AG04450 (cell line): ENCODE measurements around the gene SHANK1. TPM values are rescaled to one million over a fixed set of nuclear protein-coding genes. Genes with fewer than 3 reads are reported as not detected.
"Not testable (repeated sequence)": the region's sequence is repeated elsewhere in the genome, so short reads cannot be mapped to it uniquely, and the experiment has no call there.

Experiments
- CTCF ChIA-PET: fragments of 300-600, 350-600 bp; formaldehyde crosslinking; extraction: SDS; loops from one replicate; lab custom pipeline; 2022; ENCODE audit warnings: antibody characterized with exemption, inconsistent platforms; lab: Charles Lee
- POLR2A ChIA-PET: fragments of 350-600 bp; formaldehyde crosslinking; extraction: SDS; loops from one replicate; lab custom pipeline; 2021; ENCODE audit warnings: antibody characterized with exemption, inconsistent platforms; lab: Yijun Ruan, JAX
- DNase-seq: peaks from one replicate; pipeline ENCODE4 v3.0.0-alpha.2; 2011; ENCODE audit warnings: low read depth, low spot score
- H3K27ac ChIP-seq: one replicate; pipeline ENCODE4 v1.5.1; 2012; ENCODE audit warnings: low read depth, low read length, control low read depth
- H3K27me3 ChIP-seq: one replicate; pipeline ENCODE4 v1.6.0; 2012; ENCODE audit warnings: low read length; ENCODE audit not compliant: control insufficient read depth, insufficient read depth
- H3K4me3 ChIP-seq: 2 replicates; pipeline ENCODE4 v1.5.1; 2011; ENCODE audit warnings: mild to moderate bottlenecking, low read depth, low read length, control low read depth
- H3K9me3 ChIP-seq: 2 replicates; pipeline ENCODE4 v1.5.1; 2012; ENCODE audit warnings: low read length; ENCODE audit not compliant: control insufficient read depth, insufficient read depth
- polyA minus RNA-seq: library from RNA; depleted of rRNA, polyadenylated mRNA; stranded (reverse); fragments of >200 nt; gene quantifications from 2 replicates; pipeline ENCODE4 v1.2.3, GENCODE V29; 2011; rRNA and poly(A)+ RNA removed
- polyA plus RNA-seq: library from polyadenylated mRNA; depleted of rRNA; stranded (reverse); fragments of >200 nt; gene quantifications from 2 replicates; pipeline ENCODE4 v1.2.3, GENCODE V29; 2011; rRNA removed
- TF ChIP-seq, protein P1 (sequence below): IDR thresholded peaks from 2 replicates; pipeline ENCODE4 v1.5.1; 2011; ENCODE audit warnings: low read depth, low read length, control low read depth, inconsistent platforms

Gene SHANK1
- polyA plus RNA-seq (2.4 and 3.5 TPM in 2 replicates), polyA minus RNA-seq (3.5 and 9.2 TPM in 2 replicates)

- Histone ChIP-seq H3K4me3 (peak within 1 kb of the TSS; percentile 63), H3K9me3 (no peaks in the 10 kb centered on the region), H3K27ac (no peak within 1 kb of the TSS), H3K27me3 (no peaks in the 10 kb centered on the region)
- CTCF ChIA-PET, result no interaction called here
- TF ChIP-seq, protein P1, sequence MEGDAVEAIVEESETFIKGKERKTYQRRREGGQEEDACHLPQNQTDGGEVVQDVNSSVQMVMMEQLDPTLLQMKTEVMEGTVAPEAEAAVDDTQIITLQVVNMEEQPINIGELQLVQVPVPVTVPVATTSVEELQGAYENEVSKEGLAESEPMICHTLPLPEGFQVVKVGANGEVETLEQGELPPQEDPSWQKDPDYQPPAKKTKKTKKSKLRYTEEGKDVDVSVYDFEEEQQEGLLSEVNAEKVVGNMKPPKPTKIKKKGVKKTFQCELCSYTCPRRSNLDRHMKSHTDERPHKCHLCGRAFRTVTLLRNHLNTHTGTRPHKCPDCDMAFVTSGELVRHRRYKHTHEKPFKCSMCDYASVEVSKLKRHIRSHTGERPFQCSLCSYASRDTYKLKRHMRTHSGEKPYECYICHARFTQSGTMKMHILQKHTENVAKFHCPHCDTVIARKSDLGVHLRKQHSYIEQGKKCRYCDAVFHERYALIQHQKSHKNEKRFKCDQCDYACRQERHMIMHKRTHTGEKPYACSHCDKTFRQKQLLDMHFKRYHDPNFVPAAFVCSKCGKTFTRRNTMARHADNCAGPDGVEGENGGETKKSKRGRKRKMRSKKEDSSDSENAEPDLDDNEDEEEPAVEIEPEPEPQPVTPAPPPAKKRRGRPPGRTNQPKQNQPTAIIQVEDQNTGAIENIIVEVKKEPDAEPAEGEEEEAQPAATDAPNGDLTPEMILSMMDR, result no peak
- DNase-seq, result no peak
- POLR2A ChIA-PET, result no interaction called here
Observed at GRCh38 chr19:50719566-50719965, at the start of gene SHANK1. TSS of gene SHANK1 (minus strand) at chr19:50719802. CDS start at chr19:50716919, 2,883 bp downstream.

- no peaks in the 10 kb centered on the region for H3K9me3 ChIP-seq
- CTCF ChIA-PET, result no interaction called here
Observed at GRCh38 chr19:50768277-50768676, 48.7 kb upstream of the SHANK1 start.

DNA sequence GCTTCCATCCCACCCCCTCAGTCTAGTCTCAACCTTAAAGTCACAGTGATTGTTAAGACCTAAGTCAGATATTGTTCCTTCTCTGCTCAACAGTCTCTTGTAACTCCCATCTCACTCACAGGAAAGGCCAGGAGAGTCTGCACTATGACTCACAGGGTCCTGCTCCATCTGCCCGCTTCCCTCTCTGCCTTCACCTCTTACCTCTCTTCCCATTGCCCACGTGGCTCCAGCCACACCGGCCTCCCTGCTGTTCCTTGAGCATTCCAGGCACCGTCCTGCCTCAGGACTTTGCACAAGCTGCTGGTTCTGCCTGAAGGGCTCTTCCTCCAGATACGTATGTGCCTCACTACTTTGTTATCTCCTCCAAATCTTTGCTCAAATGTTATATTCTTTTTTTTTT lies 47.7 kb upstream of the SHANK1 start:
- not testable (repeated sequence) for H3K4me3 ChIP-seq, H3K9me3 ChIP-seq, H3K27ac ChIP-seq, DNase-seq, H3K27me3 ChIP-seq
- ChIA-PET POLR2A (interaction anchor here (0.7 kb wide), 1 partner anchor 60 kb away, joined by 3 read pairs; no protein-coding TSS in a partner anchor), CTCF (interaction anchor here (0.7 kb wide), 1 partner anchor 11 kb away, joined by 3 read pairs; no protein-coding TSS in a partner anchor)

More at GRCh38 chr19:50768277-50768676, 48.7 kb upstream of the SHANK1 start:
- H3K4me3 ChIP-seq, result no peak overlapping the region
- no peak for DNase-seq
- POLR2A ChIA-PET, result no interaction called here
- no peak overlapping the region for H3K27ac ChIP-seq
- TF ChIP-seq, protein P1, result no peak
- no peaks in the 10 kb centered on the region for H3K27me3 ChIP-seq

DNA sequence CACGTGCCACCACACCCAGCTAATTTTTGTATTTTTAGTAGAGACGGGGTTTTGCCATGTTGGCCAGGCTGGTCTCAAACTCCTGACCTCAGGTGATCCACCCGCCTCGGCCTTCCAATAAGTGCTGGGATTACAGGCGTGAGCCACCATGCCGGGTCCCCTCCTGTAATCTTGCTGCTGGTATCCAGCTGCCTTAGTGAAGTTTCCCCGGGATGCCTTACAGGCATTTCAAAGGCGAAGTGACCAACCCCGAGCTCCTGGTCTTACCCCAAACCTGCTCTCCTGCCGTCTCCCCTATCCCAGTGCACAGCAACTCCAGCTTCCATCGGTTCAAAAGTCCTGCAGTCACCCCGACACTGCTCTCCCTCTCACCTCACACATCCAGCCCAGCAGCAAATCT lies 47.1 kb upstream of the SHANK1 start:
- H3K27me3 ChIP-seq, H3K4me3 ChIP-seq, CTCF ChIA-PET, H3K27ac ChIP-seq, DNase-seq, H3K9me3 ChIP-seq: not testable (repeated sequence)
- POLR2A ChIA-PET, result interaction anchor here (0.7 kb wide), 1 partner anchor 59 kb away, joined by 3 read pairs; no protein-coding TSS in a partner anchor

- no peak for DNase-seq
- no peak overlapping the region for H3K4me3 ChIP-seq
- no peaks in the 10 kb centered on the region for H3K27me3 ChIP-seq
- TF ChIP-seq, protein P1, result no peak
- H3K9me3 ChIP-seq, result no peaks in the 10 kb centered on the region
- ChIA-PET CTCF (no interaction called here), POLR2A (no interaction called here)
- H3K27ac ChIP-seq, result no peak overlapping the region
Observed at GRCh38 chr19:50764409-50764808, 44.8 kb upstream of the SHANK1 start.

- H3K4me3 ChIP-seq, CTCF ChIA-PET, H3K9me3 ChIP-seq, POLR2A ChIA-PET, H3K27ac ChIP-seq, H3K27me3 ChIP-seq, DNase-seq: not testable (repeated sequence)
Observed at GRCh38 chr19:50763521-50763920, 43.9 kb upstream of the SHANK1 start.

GRCh38 chr19:50761501-50761900 lies 41.9 kb upstream of the SHANK1 start:
- CTCF ChIA-PET, POLR2A ChIA-PET, H3K27me3 ChIP-seq, H3K9me3 ChIP-seq, H3K27ac ChIP-seq, DNase-seq, H3K4me3 ChIP-seq: not testable (repeated sequence)
